B cell (primary cell): ENCODE results near the gene IKZF3. TPM values are rescaled to one million over a fixed set of nuclear protein-coding genes. Genes with fewer than 3 reads are reported as not detected.
A peak's percentile ranks its signal among the peaks of the same experiment; 100 is the strongest.

Experiments used
- ATAC-seq: fragments of 200-7000 bp; cut with Tn5 transposase; one replicate; pipeline ENCODE4 v1.10.0; 2021; ENCODE audit warnings: low read depth, mild to moderate bottlenecking, moderate number of reproducible peaks, moderate library complexity
- CTCF ChIA-PET: fragments of 350-600 bp; sonication (Branson Sonifier 250); formaldehyde crosslinking; loops from one replicate; lab custom pipeline; 2021; ENCODE audit warnings: antibody characterized with exemption, inconsistent platforms; lab: Charles Lee
- POLR2A ChIA-PET: fragments of 350-600 bp; sonication (Branson Sonifier 250); formaldehyde crosslinking; loops from one replicate; lab custom pipeline; 2021; ENCODE audit warnings: antibody characterized with exemption; lab: Charles Lee
- DNase-seq: peaks from one replicate; pipeline ENCODE4 v3.0.0; 2013
- H2AFZ ChIP-seq: 2 replicates; pipeline ENCODE4 v1.6.1; 2012; ENCODE audit warnings: mild to moderate bottlenecking, low read depth, low read length; ENCODE audit not compliant: insufficient read depth, poor library complexity, severe bottlenecking
- H3K27ac ChIP-seq, 2 donors: 1 replicate in 1 of 2; 2 replicates in 1 of 2; pipeline ENCODE4 v1.5.1; 2012 to 2013; ENCODE audit warnings: low read length in 2 of 2, mild to moderate bottlenecking in 2 of 2, moderate library complexity in 1 of 2
- H3K27me3 ChIP-seq, 4 experiments: fragments of 200-600 bp in 1 of 4; sonication (generic) in 1 of 4; replicated peaks in 1 of 4; 1 replicate in 2 of 4; 2 replicates in 2 of 4; pipeline versions ENCODE4 v1.6.1 to v1.7.0; 2013 to 2016; ENCODE audit warnings: low read length in 3 of 4, mild to moderate bottlenecking in 2 of 4, mixed read lengths in 1 of 4, moderate library complexity in 1 of 4; ENCODE audit not compliant: insufficient read depth in 4 of 4, control insufficient read depth in 3 of 4; ENCODE audit errors: control extremely low read depth in 1 of 4
- H3K36me3 ChIP-seq, 2 experiments: replicated peaks in 1 of 2; 1 replicate in 1 of 2; 2 replicates in 1 of 2; pipeline versions ENCODE4 v1.6.1 to v1.7.1; 2013; ENCODE audit warnings: low read length in 1 of 2; ENCODE audit not compliant: insufficient read depth in 2 of 2, control insufficient read depth in 1 of 2; ENCODE audit errors: control extremely low read depth in 1 of 2, extremely low read depth in 1 of 2
- H3K4me1 ChIP-seq, 2 donors: fragments of 200-600 bp in 1 of 2; sonication (generic) in 1 of 2; 1 replicate in 1 of 2; 2 replicates in 1 of 2; pipeline versions ENCODE4 v1.5.1 to v1.6.1; 2013 to 2017; ENCODE audit warnings: low read length in 2 of 2; ENCODE audit not compliant: control insufficient read depth in 2 of 2, insufficient read depth in 2 of 2
- H3K4me2 ChIP-seq: replicated peaks from 2 replicates; pipeline ENCODE3; 2012; ENCODE audit warnings: mild to moderate bottlenecking, low read depth, low read length; ENCODE audit not compliant: poor library complexity, severe bottlenecking
- H3K4me3 ChIP-seq, 5 experiments: fragments of 200-600 bp in 1 of 5; sonication (generic) in 1 of 5; 1 replicate in 3 of 5; 2 replicates in 2 of 5; pipeline versions ENCODE4 v1.5.1 to v1.7.0; 2011 to 2016; ENCODE audit warnings: low read length in 4 of 5, mild to moderate bottlenecking in 4 of 5, low read depth in 2 of 5, control low read depth in 1 of 5, moderate library complexity in 1 of 5; ENCODE audit not compliant: insufficient read depth in 1 of 5; ENCODE audit errors: control extremely low read depth in 1 of 5, extremely low read depth in 1 of 5
- H3K79me2 ChIP-seq: fragments of 200-600 bp; sonication (generic); one replicate; pipeline ENCODE4 v1.6.0; 2016; ENCODE audit warnings: low read length; ENCODE audit not compliant: control insufficient read depth, insufficient read depth
- H3K9ac ChIP-seq: fragments of 200-600 bp; sonication (generic); 2 replicates; pipeline ENCODE4 v1.6.1; 2017; ENCODE audit warnings: mild to moderate bottlenecking, low read length, moderate library complexity
- H3K9me3 ChIP-seq, 3 donors: one replicate each; pipeline versions ENCODE4 v1.6.1 to v1.7.1; 2013; ENCODE audit warnings: low read length in 2 of 3; ENCODE audit not compliant: control insufficient read depth in 2 of 3, insufficient read depth in 1 of 3; ENCODE audit errors: control extremely low read depth in 1 of 3
- H4K20me1 ChIP-seq: 2 replicates; pipeline ENCODE4 v1.6.0; 2012; ENCODE audit warnings: mild to moderate bottlenecking, low read length; ENCODE audit not compliant: insufficient read depth, control insufficient read depth, poor library complexity, severe bottlenecking
- H3K27ac Mint-ChIP-seq: one replicate; pipeline ENCODE4 v1.8.0; 2021; ENCODE audit warnings: mixed read lengths
- H3K27me3 Mint-ChIP-seq: one replicate; pipeline ENCODE4 v1.8.0; 2021; ENCODE audit warnings: mixed read lengths
- H3K4me1 Mint-ChIP-seq: one replicate; pipeline ENCODE4 v1.8.0; 2021; ENCODE audit warnings: mixed read lengths
- H3K4me3 Mint-ChIP-seq: one replicate; pipeline ENCODE4 v1.8.0; 2021; ENCODE audit warnings: mixed read lengths
- H3K9me3 Mint-ChIP-seq: one replicate; pipeline ENCODE4 v1.8.0; 2022; ENCODE audit warnings: mixed read lengths; ENCODE audit not compliant: insufficient read depth
- CTCF ChIP-seq: fragments of 200-600 bp; IDR thresholded peaks from one replicate; pipeline ENCODE4 v1.8.0; 2022; ENCODE audit warnings: antibody characterized with exemption, mild to moderate bottlenecking
- EZH2 ChIP-seq: IDR thresholded peaks from 2 replicates; pipeline ENCODE4 v1.6.1; 2012; ENCODE audit warnings: borderline replicate concordance, low read depth, mild to moderate bottlenecking, moderate library complexity, low read length; ENCODE audit not compliant: insufficient read depth, poor library complexity, severe bottlenecking
- WGBS: methylation state at CpG from one replicate; pipeline ENCODE4 v1.1.5; 2013; ENCODE audit warnings: missing lambda C conversion rate; ENCODE audit not compliant: insufficient coverage; 5-methylcytosine and 5-hydroxymethylcytosine counted together
- intact Hi-C: fragments of 100-400 bp; cut with micrococcal nuclease; formaldehyde crosslinking; loops from one replicate; pipeline ENCODE4 v1.10.0; 2022
- polyA plus RNA-seq: library from polyadenylated mRNA; depleted of rRNA; stranded (reverse); fragments of >200 nt; gene quantifications from 2 replicates; pipeline ENCODE4 v1.2.3, GENCODE V29; 2012
- total RNA-seq, 2 donors: library from RNA; stranded (reverse); fragments of 120-200 nt in 1 of 2; gene quantifications; 1 replicate in 1 of 2; 2 replicates in 1 of 2; pipeline versions ENCODE4 v1.2.3 to v1.2.4, GENCODE V29; 2013 to 2022

IKZF3 gene
- total and polyA plus RNA-seq, 2 donors (not counting 1 experiment from before 2014, with no cell fraction given): 63.0 to 178 TPM

GRCh38 chr17:39757176-39757662 is 106.9 kb downstream of the IKZF3 start:
- Histone ChIP-seq H3K4me2 (peak overlapping the region; percentile 89), H3K36me3 (peaks cover 0 to 14% of the 10 kb centered on the region in 2 experiments), H2AFZ (no peak overlapping the region), H3K4me1 (peaks cover 70 to 84% of the 10 kb centered on the region in 2 donors), H4K20me1 (no peaks in the 10 kb centered on the region), H3K9me3 (peaks cover 0 to 5% (median 0%) of the 10 kb centered on the region in 3 donors), H3K4me3 (no peak overlapping the region), H3K27ac (peak overlapping the region; percentile 100), H3K27me3 (no peaks in the 10 kb centered on the region), H3K79me2 (peaks cover 41% of the 10 kb centered on the region), H3K9ac (no peak overlapping the region)
- DNase-seq (peak; percentile 36), ATAC-seq (no peak)
- Mint-ChIP-seq H3K4me3 (peak overlapping the region; percentile 84), H3K27me3 (no peaks in the 10 kb centered on the region), H3K27ac (peak overlapping the region; percentile 97), H3K9me3 (peaks cover 2% of the 10 kb centered on the region), H3K4me1 (peaks cover 73% of the 10 kb centered on the region)
- 60% methylated on average over 1 of the region's 4 CpGs for whole genome bisulfite sequencing
- intact Hi-C loops: loop anchor here (2.0 to 10.0 kb wide), 2 partner anchors 64 to 168 kb away; partner anchors contain the start of genes LRRC3C and ORMDL3
- ChIA-PET POLR2A (interaction anchor here (1.0 to 3.1 kb wide), 5 partner anchors 13 to 111 kb away, joined by 3 to 46 read pairs (median 14); no protein-coding TSS in a partner anchor), CTCF (interaction anchor here (2.3 to 3.6 kb wide), 6 partner anchors 13 to 136 kb away, joined by 8 to 32 read pairs (median 20); no protein-coding TSS in a partner anchor)
- TF ChIP-seq CTCF (no peak), EZH2 (no peak)
